NCI-H69 (cell line): ENCODE results near the gene ZNF70.

ENCODE experiments used
- DNase-seq: peaks from one replicate; lab custom pipeline; 2025; lab: John Stamatoyannopoulos, UW

ZNF70 gene

DNA sequence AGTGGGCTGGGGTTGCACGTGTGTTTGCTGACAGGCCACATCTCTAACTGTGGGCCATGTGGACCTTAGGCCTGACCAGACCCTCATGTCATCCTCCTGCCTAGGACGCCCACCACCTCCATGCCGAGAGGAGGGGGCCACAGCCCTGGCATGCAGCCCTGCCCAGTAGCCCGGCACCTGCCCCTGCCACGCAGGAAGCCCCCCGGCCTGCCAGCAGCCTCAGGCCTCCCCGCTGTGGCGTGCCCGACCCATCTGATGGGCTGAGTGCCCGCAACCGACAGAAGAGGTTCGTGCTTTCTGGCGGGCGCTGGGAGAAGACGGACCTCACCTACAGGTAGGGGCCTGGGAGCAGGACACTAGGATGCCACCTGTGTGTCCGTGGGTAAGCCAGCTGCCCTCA lies 28.2 kb upstream of the ZNF70 start:
- DNase-seq = no peak

DNA sequence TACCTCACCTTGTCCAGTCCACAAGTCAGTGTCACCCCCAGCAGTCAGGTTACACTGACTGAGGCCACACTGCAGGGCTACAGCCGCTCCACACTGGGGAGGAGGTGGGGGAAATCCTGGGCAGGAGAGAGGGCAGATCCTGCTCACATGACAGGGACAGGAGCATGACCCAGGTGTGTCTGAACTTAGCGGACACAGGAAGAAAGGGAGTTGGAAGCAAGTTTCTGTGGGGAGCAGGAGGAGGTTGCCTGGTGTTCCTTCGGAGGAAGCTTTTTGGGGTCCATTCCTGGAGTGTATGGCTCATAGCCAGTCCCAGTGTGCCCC lies 27.6 kb upstream of the ZNF70 start:
- DNase-seq = no peak

GRCh38 chr22:23777776-23778576 lies 27.1 kb upstream of the ZNF70 start:
- peak; percentile 49 for DNase-seq

DNA sequence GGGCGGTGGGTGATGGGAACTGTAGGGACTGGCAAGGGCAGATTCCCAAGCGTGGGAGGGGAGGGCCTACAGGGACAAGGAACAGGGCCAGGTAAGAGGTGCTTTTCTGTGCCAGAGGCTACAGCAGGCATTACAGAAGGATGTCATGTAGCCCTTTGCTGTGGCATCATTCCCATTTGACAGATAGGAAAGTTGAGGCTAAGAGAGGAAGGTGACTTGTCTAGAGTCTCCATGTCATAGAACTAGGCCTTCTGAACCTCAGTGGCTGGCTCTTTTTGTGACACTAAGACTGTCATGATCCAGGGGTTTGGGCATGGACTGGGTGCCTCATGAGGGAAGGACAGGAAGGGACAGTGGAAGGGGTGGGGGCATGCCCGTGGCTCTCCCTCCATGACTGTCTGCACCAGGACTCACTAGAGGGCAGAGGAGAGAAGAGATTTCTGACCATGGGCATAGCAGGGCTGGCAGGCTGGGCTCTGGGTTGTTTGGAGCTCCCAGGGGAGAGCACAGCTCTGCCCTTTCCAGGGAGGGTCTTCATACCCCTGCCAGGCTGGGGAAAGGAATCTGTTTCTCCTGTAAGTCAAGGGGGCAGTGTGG lies 25.0 kb upstream of the ZNF70 start:
- DNase-seq = peak; percentile 24

GRCh38 chr22:23774922-23775436 lies 24.1 kb upstream of the ZNF70 start:
- no peak for DNase-seq

GRCh38 chr22:23774114-23774921 lies 23.4 kb upstream of the ZNF70 start:
- DNase-seq = no peak

DNA sequence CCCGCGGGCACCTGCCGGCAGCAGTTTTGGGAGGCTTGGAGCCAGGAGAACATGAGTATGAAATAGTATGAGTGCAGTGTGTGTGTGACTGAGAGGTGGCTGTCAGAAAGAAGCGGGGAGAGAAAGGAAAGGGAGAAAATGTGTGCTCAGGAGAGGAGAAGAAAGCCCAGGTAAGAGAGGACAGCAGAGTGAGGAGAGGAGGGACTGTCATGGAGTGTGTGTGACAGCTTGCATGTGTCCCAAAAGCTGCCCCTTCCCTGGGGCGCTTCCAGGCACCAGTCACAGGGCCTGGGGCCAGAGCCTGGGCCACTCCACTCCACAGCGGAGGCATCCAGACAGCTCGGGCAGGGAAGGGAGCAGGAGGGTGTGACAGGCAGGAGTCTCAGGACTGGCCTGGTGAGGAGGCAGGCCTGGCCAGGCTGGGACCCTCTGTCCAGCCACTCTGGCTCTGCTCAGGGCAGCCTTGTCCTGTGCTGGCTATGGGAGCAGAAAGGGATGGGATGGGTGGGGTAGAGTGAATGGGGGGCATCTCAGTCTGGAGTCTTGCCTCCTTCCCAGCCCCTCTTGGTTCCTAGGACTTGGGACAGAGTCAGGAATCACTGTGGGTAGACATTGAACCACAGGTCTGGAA lies 22.7 kb upstream of the ZNF70 start:
- no peak for DNase-seq

GRCh38 chr22:23772649-23773473 lies 21.9 kb upstream of the ZNF70 start, which contains the start of gene MMP11:
Gene MMP11 (plus strand): TSS chr22:23772849. CDS start chr22:23772871, 22 bp downstream.
- peak; percentile 85 for DNase-seq

DNA sequence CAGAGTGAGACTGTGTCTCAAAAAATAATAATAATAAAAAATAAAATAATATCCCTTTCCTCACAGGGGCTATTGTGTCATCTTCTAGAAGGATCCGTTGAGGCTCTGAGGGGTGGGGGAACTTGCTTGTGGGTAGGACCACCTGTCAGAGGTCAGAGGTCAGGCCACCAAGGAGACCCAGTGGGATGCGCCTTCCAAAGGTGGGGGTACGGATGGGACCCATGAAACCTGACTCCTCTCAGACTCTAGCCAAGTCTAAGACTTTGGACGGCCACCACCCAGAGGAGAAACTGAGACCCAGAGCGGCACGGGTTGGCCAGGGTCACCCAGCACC lies 21.4 kb upstream of the ZNF70 start:
- no peak for DNase-seq

- peak; percentile 41 for DNase-seq
Observed at GRCh38 chr22:23769321-23769965, 18.5 kb upstream of the ZNF70 start.

GRCh38 chr22:23767673-23768548 lies 17.0 kb upstream of the ZNF70 start, which contains the start of gene CHCHD10:
Gene CHCHD10 (minus strand): TSS chr22:23767972. CDS start chr22:23767874, 98 bp downstream.
- peak; percentile 89 for DNase-seq

- DNase-seq = peak; percentile 57
Observed at GRCh38 chr22:23767303-23767672, 16.4 kb upstream of the ZNF70 start.

DNA sequence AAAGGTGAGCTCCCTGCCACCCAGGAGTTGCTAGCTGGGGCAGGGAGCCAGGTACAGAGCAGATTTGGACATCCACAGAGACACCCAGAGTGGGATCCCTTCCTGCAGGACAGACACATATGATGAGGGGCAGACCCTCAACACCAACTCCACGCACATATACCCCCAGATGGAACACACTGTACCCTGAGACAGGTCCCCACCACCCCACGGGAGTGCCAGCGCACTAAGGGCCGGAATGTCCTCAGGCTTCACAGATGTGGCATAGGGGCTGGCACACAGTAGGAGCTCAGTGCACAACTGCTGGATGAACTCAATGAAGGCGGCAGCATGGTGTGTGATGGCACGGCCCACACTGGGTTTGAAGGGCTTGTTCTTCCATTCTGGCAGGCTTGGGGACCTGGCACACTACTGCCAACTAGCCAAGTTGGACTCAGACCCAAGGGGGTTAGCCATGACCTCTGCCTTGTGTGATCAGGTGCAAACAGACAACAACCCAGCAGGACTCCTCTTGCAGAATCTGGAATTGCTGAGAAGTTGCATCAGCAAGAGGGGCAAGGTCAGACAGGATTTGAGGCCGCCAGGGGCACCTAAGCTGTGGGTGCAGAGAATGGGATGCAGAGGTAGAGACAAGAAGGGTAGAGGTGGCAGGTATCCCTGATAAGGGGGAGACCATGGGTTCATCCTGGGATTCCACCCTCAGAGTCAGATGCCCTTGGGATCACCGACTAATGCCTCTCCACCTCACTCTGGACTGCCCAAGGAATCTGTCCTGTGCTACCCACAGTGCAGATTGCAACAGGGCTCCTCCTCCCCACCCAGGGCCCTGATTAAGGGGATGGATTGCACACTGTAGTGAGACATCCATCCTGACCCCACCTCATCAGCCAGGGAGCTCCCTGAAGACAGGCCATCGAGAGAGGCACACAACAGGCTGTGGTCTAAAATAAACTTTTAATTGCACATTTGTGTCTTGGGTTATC lies 14.3 kb upstream of the ZNF70 start:
- peak; percentile 73 for DNase-seq

- DNase-seq = no peak
Observed at GRCh38 chr22:23763954-23764353, 13.0 kb upstream of the ZNF70 start.

GRCh38 chr22:23763579-23763945 lies 12.7 kb upstream of the ZNF70 start:
- no peak for DNase-seq

DNA sequence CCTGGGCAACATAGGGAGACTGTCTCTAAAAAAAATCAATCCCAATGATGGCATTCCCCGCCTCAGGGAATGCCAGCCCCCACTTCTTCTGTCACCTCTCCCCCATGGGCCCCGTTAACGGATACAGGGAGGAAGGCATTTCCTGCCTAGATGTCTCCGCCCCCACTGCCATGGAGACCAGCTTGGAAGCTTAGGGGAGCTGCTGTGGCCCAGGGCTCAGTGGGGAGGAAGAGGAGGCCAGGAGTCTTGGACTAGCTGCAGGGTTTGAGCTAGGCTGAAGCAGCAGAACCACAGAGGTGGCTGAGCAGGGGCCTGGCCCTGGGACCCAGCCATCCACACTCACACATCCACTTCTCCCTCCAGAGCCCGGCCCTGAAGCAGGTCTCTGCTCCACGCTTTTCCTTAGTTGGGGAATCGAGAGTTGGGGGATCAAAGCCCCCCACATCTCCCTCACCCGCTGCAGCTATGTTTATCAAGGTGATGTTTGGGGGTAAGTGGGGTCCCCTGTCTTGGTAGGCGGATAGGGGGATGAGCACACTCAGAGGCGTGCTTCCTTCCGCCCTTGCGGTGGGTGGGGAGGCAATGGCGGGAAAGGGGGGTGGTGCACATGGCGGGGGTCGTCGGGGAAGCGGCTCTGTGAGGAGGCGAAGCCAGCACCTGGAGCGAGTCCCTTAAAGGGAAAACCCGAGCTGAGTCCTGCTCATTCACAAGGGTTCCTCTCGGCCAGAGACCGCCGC lies 12.1 kb upstream of the ZNF70 start, which contains the start of gene C22orf15:
Gene C22orf15, plus strand, starts transcription at position 149 of the 737 bp plus-strand sequence. Its CDS starts 317 bp downstream, at position 466.
- DNase-seq = peak; percentile 81

GRCh38 chr22:23760056-23760455 lies 9.1 kb upstream of the ZNF70 start:
- DNase-seq = no peak

GRCh38 chr22:23759566-23759965 lies 8.7 kb upstream of the ZNF70 start:
- no peak for DNase-seq
